OCI-LY3 (cell line): ENCODE measurements around the gene ZNF329.

Experiments used
- H2AFZ ChIP-seq: fragments of 200-600, 300-600 bp; shearing (Covaris generic); 2 replicates; pipeline ENCODE4 v1.6.0; 2014; ENCODE audit warnings: antibody characterized with exemption, low read depth, low read length
- H3K27ac ChIP-seq: fragments of 200-600, 300-600 bp; sonication (generic); 2 replicates; pipeline ENCODE4 v1.5.1; 2014; ENCODE audit warnings: mild to moderate bottlenecking, low read length, moderate library complexity, mixed read lengths
- H3K27me3 ChIP-seq: fragments of 200-600, 300-600 bp; sonication (generic); 2 replicates; pipeline ENCODE4 v1.6.1; 2014; ENCODE audit warnings: low read depth, low read length, mixed read lengths
- H3K36me3 ChIP-seq: fragments of 200-600, 300-600 bp; sonication (generic); replicated peaks from 2 replicates; pipeline ENCODE3; 2014; ENCODE audit warnings: low read depth, low read length, mixed read lengths
- H3K4me1 ChIP-seq: fragments of 300-600, 200-600 bp; sonication (generic); 2 replicates; pipeline ENCODE4 v1.6.1; 2014; ENCODE audit warnings: low read length, mixed read lengths
- H3K4me2 ChIP-seq: fragments of 200-600, 300-600 bp; sonication (generic); 2 replicates; pipeline ENCODE4 v1.6.1; 2014; ENCODE audit warnings: low read length, mixed read lengths
- H3K4me3 ChIP-seq: fragments of 300-600, 200-600 bp; sonication (generic); 2 replicates; pipeline ENCODE4 v1.5.1; 2014; ENCODE audit warnings: antibody characterized with exemption, mild to moderate bottlenecking, low read length, moderate library complexity
- H3K79me2 ChIP-seq: fragments of 300-600, 200-600 bp; shearing (Covaris generic); 2 replicates; pipeline ENCODE4 v1.6.1; 2014; ENCODE audit warnings: mild to moderate bottlenecking, low read length, mixed read lengths
- H3K9ac ChIP-seq: fragments of 300-600, 200-600 bp; shearing (Covaris generic); 2 replicates; pipeline ENCODE4 v1.6.0; 2014; ENCODE audit warnings: mild to moderate bottlenecking, low read length, moderate library complexity
- H3K9me3 ChIP-seq: fragments of 200-600, 300-600 bp; shearing (Covaris generic); 2 replicates; pipeline ENCODE4 v1.6.1; 2014; ENCODE audit warnings: low read length, mixed read lengths; ENCODE audit not compliant: insufficient read depth
- H4K20me1 ChIP-seq: fragments of 200-600, 300-600 bp; sonication (generic); 2 replicates; pipeline ENCODE4 v1.6.1; 2016; ENCODE audit warnings: low read length, mixed read lengths; ENCODE audit not compliant: insufficient read depth
- EZH2phosphoT487 ChIP-seq: fragments of 200-600 bp; shearing (Covaris generic); IDR thresholded peaks from 2 replicates; pipeline ENCODE4 v1.6.1; 2018; ENCODE audit warnings: antibody characterized with exemption, mixed run types, low read depth
- TF ChIP-seq, protein P1 (sequence below): fragments of 200-600, 300-600 bp; sonication (generic); IDR thresholded peaks from 2 replicates; pipeline ENCODE4 v1.5.1; 2014; ENCODE audit warnings: antibody characterized with exemption, low read length, low read depth

ZNF329 gene

DNA sequence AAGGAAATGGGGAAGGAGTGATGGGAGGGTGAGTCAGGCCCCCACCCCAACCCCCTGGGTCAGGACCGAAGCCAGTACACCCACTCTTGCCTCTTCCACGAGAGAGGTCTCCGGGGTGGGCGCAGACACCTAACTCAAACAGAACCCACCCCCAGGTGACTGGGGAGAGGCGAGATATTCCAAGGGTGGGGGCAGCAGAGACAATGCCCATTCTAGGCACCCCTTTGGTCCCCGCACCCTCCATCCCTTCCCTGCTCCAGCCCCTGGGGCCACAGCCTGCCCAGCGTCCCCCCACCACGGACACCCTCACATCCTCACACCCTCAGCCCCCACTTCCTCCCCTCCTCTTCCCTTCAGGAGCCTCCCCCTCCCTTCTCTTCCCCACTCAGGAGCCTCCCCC, 53.2 kb downstream of the ZNF329 start:
- no peaks in the 10 kb centered on the region for H3K79me2 ChIP-seq
- H3K4me1 ChIP-seq: no peaks in the 10 kb centered on the region
- peak overlapping the region; percentile 82 for H3K4me3 ChIP-seq
- H2AFZ ChIP-seq: no peak overlapping the region
- H3K27me3 ChIP-seq: no peaks in the 10 kb centered on the region
- H4K20me1 ChIP-seq: no peaks in the 10 kb centered on the region
- TF ChIP-seq, protein P1, sequence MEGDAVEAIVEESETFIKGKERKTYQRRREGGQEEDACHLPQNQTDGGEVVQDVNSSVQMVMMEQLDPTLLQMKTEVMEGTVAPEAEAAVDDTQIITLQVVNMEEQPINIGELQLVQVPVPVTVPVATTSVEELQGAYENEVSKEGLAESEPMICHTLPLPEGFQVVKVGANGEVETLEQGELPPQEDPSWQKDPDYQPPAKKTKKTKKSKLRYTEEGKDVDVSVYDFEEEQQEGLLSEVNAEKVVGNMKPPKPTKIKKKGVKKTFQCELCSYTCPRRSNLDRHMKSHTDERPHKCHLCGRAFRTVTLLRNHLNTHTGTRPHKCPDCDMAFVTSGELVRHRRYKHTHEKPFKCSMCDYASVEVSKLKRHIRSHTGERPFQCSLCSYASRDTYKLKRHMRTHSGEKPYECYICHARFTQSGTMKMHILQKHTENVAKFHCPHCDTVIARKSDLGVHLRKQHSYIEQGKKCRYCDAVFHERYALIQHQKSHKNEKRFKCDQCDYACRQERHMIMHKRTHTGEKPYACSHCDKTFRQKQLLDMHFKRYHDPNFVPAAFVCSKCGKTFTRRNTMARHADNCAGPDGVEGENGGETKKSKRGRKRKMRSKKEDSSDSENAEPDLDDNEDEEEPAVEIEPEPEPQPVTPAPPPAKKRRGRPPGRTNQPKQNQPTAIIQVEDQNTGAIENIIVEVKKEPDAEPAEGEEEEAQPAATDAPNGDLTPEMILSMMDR: no peak
- no peak for TF ChIP-seq EZH2phosphoT487
- H3K9ac ChIP-seq: no peak overlapping the region
- H3K4me2 ChIP-seq: no peak overlapping the region
- H3K36me3 ChIP-seq: peaks cover 9% of the 10 kb centered on the region
- no peak overlapping the region for H3K27ac ChIP-seq
- peaks cover 30% of the 10 kb centered on the region for H3K9me3 ChIP-seq

DNA sequence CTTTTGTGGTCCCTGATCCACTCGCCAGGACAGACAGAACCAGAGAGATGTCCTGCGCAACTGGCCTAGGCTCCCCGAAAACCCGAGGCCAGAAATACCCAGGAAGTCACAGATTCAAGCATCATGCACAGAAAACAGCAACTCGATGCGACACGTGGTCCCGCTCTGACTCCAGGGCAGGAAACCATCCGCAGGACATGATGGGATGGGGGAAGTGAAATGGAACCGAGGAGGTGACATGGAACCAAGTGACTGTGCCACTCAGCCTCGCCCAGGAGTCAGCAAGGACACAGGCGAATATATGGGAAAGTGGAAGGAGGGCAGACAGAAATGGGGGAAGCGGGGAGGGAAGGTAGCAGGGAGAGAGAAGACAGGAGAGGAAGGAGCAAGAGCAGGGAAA, 53.7 kb downstream of the ZNF329 start:
- Histone ChIP-seq H3K79me2 (no peaks in the 10 kb centered on the region), H3K4me1 (no peaks in the 10 kb centered on the region), H3K9me3 (peaks cover 31% of the 10 kb centered on the region), H4K20me1 (no peaks in the 10 kb centered on the region), H2AFZ (no peak overlapping the region), H3K9ac (no peak overlapping the region), H3K27ac (no peak overlapping the region), H3K4me3 (no peak overlapping the region), H3K36me3 (peaks cover 10% of the 10 kb centered on the region), H3K27me3 (no peaks in the 10 kb centered on the region), H3K4me2 (no peak overlapping the region)
- no peak for TF ChIP-seq EZH2phosphoT487
- TF ChIP-seq, protein P1: no peak

DNA sequence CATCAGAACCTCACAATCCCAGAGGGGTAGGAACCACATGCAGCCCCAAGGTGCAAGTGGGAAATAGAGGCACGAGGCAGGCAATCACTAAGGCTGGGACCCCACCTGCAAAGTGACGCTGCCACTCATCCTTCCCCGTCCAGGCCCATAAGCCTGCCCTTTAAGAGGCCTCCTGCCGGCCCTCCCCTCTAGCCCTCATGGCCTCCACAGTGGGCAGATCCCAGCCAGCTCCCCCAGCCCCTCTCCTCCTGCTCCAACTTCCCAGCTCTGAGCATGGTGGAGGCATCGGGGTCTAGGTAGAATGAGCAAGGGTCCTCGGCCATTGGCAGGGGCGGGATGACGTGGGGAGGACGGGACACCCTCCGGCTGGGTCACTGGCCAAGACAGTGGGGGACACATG, 55.3 kb downstream of the ZNF329 start:
- Histone ChIP-seq H3K79me2 (no peaks in the 10 kb centered on the region), H2AFZ (no peak overlapping the region), H3K4me3 (no peak overlapping the region), H3K27me3 (no peaks in the 10 kb centered on the region), H3K27ac (no peak overlapping the region), H3K4me2 (no peak overlapping the region), H3K9me3 (peaks cover 34% of the 10 kb centered on the region), H4K20me1 (no peaks in the 10 kb centered on the region), H3K36me3 (peaks cover 12% of the 10 kb centered on the region), H3K4me1 (no peaks in the 10 kb centered on the region), H3K9ac (no peak overlapping the region)
- no peak for TF ChIP-seq EZH2phosphoT487
- TF ChIP-seq, protein P1: no peak

DNA sequence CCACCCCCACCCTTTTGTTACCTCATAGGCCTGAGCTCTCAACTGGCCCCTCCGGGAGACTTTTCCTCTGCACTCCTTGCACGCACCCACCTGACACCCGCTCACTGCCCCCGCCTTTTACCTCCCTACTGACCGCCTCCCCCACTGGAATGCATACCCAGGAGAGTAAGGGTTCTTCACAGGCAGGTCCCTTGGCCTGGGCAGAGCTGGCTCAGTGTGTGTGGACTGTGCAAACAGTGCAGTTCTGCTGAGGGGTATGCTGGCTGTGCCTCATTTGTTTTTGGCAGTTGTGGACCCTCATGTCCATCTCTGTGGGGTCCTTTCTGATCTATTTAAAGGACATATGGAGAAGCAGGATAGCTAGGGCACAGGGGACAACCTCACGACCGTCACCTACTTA, 57.5 kb downstream of the ZNF329 start:
- no peak overlapping the region for H3K4me2 ChIP-seq
- peaks cover 12% of the 10 kb centered on the region for H3K36me3 ChIP-seq
- H2AFZ ChIP-seq: no peak overlapping the region
- TF ChIP-seq, protein P1: no peak
- no peak for TF ChIP-seq EZH2phosphoT487
- no peaks in the 10 kb centered on the region for H3K4me1 ChIP-seq
- no peak overlapping the region for H3K4me3 ChIP-seq
- no peaks in the 10 kb centered on the region for H3K27me3 ChIP-seq
- no peak overlapping the region for H3K27ac ChIP-seq
- peaks cover 35% of the 10 kb centered on the region for H3K9me3 ChIP-seq
- H3K79me2 ChIP-seq: no peaks in the 10 kb centered on the region
- no peak overlapping the region for H3K9ac ChIP-seq
- no peaks in the 10 kb centered on the region for H4K20me1 ChIP-seq
